Hair follicular keratinocyte (primary cell): ENCODE data around the gene TM4SF20. TPM values are rescaled to one million over a fixed set of nuclear protein-coding genes. Genes with fewer than 3 reads are reported as not detected.

Experiments
- total RNA-seq: library from RNA; depleted of rRNA; stranded (reverse); fragments of >200 nt; gene quantifications from 2 replicates; pipeline ENCODE4 v1.2.3, GENCODE V29; 2015

TM4SF20 gene, protein sequence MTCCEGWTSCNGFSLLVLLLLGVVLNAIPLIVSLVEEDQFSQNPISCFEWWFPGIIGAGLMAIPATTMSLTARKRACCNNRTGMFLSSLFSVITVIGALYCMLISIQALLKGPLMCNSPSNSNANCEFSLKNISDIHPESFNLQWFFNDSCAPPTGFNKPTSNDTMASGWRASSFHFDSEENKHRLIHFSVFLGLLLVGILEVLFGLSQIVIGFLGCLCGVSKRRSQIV
- not detected in 2 replicates for total RNA-seq

DNA sequence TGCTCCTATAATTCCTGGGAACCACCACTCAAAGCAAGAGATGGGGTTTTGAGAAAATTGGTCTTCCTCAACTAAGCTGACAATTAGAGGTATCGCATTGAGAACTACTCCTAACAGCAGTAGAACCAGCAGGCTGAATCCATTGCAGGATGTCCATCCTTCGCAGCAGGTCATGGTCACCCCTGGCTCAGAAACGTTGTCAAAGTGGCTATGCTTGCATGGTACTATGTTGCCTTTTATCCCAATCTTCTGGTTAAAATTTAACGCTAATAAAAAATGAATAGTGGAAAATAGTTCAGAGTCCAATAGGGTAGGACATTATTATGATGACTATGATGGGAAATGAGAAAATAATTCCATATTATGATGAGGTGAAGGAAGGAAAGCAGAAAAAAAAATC lies at the start of gene TM4SF20:
TSS of gene TM4SF20 (minus strand) at position 212 of the 400 bp plus-strand sequence. CDS start at position 174, 38 bp downstream.

DNA sequence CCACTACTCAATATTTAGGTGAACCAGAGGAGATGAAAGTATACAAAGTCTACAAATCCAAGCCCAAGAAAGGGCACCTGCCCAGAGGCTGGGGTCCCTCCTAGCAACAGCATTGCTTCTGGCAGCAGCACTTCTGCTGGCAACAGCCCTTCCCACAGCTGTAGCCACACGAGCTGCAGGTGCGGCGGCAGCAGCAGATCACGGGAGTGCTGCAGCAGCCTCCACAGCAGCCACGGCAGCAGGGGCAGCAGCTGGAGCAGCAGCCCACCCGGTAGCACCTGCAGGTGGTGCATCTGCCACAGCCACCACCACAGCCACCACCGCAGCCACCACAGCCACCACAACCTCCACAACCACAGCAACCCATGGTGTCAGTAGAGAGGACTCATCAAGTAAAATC lies 8.5 kb upstream of the TM4SF20 start, which contains the start of gene SCYGR1:
TSS of gene SCYGR1 (minus strand) at position 367 of the 400 bp plus-strand sequence. CDS start at position 367, 0 bp downstream.

DNA sequence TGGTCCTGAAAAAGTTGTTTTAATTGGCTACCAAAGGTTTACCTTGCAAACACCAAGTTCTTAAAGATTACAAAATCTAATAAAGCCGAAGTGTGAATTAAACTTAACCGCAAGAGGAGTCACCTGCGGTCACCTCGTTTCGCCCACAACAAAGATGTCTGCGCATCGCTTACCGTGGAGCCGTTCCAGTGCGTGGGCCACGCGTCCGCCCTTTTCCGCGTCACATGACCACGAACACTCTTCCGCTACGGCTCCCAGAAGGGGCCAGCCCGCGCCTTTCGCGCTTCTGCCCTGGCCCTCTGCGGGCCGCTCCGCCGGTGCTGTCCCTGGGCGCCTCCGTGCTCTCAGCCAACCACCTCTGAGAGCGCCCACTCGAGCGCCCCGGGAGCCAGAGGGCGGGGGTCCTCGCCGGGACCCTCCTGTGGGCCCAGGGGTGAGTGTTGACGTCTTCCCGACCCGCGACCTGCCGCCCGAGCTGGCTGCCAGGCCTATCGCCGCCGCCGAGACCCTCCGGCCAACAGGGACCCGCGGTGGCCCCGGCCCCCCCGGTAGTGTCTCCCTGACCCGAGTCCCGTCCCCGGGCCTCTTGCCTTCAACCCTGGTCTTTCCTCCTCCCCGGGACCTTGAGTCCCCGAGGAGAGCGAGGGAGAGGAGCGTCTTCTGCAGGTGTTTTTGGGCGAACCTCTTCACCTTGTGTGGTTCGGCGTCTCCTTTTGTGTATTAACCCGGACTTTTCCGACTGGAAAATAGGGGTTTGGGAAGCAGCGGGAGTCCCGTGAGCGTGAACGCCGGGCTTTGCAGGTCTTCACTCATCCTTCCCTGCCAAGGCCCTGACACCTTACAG lies 53.9 kb downstream of the TM4SF20 start, which contains the start of gene MFF:
TSS of gene MFF (plus strand) at position 257 of the 844 bp plus-strand sequence. CDS start 5,415 bp downstream, outside the sequence.

Other genes starting within 250 kb of the TM4SF20 start
- under 0.01 and 0.16 TPM in 2 replicates for gene COL4A4, start 215.1 kb downstream of the TM4SF20 start, total RNA-seq
- gene COL4A3, start 214.7 kb downstream of the TM4SF20 start, total RNA-seq: 0.04 TPM in 1 of 2 replicates, not detected in the other
- gene MFF, start 54.1 kb downstream of the TM4SF20 start, total RNA-seq: 153 TPM in 2 replicates
- not detected in 2 replicates for gene SCYGR1, start 8.6 kb upstream of the TM4SF20 start, total RNA-seq
- gene AGFG1, start 92.8 kb upstream of the TM4SF20 start, total RNA-seq: 77.5 and 89.8 TPM in 2 replicates
- gene SCYGR2, start 219.6 kb upstream of the TM4SF20 start, total RNA-seq: not detected in 2 replicates
- not detected in 2 replicates for gene SCYGR3, start 235.5 kb upstream of the TM4SF20 start, total RNA-seq
- not detected in 2 replicates for gene SCYGR4, start 238.2 kb upstream of the TM4SF20 start, total RNA-seq